GM19239 (cell line): Measurements from ENCODE around the gene TKT.

Experiments used
- DNase-seq: peaks from one replicate; pipeline ENCODE4 v3.0.0; 2011; ENCODE audit warnings: low spot score; ENCODE audit not compliant: insufficient read length
- FAIRE-seq: peaks from 2 replicates; lab custom pipeline; 2011; peaks lifted over from hg19 to GRCh38; lab: Jason Lieb, UNC

Gene TKT

DNA sequence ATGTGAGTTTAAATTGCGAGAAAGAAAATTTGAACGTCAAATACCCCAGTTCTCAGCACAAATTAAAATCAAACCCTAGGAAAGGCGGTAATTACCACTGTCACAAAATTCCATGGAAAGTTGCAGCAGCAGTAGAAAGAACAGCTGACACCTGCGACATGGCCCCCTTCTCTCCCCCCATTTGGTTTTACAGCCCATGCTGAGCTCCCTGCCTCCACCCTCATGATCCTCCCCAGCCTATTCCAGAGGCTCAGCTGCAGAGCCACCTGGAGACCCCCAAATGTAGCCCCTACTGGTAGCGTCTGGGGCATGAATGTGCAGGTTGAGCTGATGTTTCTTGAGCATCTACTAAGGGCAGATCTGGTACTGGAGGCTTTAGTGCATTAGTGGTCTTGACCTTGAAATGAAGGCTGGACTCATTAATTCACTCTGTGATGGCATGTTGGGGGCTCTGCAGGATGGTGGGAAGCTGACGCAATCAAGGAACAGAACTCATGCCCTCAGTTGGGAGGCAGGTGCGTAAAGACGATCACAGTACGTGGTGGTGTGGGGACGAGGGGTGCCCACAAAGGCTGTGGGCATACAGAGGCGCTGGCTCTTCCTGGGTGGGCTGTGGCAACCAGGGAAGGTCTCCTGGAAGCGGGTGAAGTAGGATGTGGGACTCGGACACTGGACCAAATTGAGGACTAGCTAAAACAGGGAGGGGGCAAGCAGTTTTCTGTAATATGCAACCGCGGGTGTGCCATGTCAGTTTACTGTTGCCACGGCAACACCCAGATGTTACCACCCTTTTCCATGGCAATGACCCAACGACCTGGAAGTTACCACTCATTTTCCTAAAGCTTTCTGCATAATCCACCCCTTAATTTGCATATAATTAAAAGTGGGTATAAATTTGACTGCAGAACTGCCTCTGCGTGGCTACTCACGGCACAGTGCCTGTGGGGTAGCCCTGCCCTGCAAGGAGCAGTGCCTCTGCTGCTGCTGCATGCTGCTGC, 55.0 kb downstream of the TKT start:
- DNase-seq = no peak

DNA sequence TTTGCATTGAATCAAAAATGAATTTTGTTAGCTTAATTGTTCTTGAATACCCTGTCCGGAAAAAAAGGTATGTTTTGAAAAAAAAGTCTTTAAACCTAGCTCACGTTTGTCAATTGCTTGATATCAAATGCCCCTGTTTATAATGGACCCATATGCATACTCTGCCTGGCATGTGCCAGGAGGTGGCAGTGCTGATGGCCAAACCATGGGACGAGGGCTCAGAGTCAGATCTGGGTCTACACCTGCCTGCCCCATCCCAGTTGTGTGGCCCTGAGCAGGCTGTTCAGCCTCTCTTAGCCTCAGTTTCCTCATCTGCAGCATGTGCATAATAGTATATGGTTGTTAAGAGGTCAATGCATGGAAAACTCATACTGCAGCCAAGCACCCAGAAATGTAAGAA, 56.0 kb downstream of the TKT start:
- DNase-seq = no peak
- no peak for FAIRE-seq

More for the DNA sequence above, 55.0 kb downstream of the TKT start:
- no peak for FAIRE-seq

DNA sequence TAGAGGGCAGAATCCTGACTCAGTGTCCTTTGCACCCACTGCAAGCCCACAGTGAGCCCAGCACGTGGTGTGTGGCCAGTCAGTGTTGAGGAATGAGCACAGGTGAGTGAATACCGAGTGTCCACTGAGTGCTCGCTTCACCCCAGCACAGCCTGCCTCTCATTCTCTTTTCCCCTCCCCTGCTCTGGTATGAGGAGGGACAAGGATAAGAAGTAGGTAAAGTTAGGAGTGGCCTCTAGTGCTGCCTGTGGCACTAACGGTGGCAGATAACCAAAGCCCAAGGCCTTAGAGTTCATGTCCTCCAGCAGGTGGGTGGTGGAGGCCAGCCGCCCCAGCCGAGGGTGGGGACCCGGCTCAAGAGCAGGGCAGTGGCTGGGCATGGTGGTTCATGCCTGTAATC, 56.8 kb downstream of the TKT start:
- DNase-seq (no peak), FAIRE-seq (no peak)

DNA sequence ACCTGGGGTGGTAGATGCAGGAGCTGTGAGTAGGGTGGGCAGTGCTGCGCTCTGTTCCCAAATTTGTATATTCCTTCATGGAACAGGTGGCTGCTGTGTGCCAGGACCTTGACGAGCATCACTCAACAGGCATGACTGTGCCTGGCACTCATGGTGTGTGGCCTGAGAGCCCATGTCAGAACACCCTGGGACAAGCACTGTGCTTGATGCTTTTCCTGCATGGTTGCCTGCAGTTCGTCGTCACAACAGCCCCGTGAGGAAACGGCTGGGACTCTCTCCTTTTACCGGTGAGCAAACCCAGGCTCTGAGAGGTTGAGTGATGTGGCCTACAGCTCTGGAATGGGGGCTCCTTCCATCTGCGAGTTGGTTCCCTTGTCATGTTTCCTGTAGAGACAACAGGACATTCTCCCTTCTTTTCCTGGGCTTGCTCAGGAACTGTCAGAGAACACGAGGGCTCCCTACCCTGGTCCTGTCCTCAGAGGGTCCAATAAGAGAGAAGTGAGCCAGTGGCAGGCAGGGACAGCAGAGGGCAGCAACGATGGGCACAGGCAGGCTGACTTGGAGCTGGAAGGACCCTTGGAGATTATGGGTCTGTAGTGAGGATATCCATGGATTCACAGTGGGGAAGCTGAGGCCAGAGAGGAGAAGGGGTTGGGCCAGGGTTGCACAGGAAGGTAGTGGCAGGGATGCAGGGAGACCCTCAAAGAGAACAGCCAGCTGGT, 57.4 kb downstream of the TKT start:
- FAIRE-seq (no peak), DNase-seq (no peak)

DNA sequence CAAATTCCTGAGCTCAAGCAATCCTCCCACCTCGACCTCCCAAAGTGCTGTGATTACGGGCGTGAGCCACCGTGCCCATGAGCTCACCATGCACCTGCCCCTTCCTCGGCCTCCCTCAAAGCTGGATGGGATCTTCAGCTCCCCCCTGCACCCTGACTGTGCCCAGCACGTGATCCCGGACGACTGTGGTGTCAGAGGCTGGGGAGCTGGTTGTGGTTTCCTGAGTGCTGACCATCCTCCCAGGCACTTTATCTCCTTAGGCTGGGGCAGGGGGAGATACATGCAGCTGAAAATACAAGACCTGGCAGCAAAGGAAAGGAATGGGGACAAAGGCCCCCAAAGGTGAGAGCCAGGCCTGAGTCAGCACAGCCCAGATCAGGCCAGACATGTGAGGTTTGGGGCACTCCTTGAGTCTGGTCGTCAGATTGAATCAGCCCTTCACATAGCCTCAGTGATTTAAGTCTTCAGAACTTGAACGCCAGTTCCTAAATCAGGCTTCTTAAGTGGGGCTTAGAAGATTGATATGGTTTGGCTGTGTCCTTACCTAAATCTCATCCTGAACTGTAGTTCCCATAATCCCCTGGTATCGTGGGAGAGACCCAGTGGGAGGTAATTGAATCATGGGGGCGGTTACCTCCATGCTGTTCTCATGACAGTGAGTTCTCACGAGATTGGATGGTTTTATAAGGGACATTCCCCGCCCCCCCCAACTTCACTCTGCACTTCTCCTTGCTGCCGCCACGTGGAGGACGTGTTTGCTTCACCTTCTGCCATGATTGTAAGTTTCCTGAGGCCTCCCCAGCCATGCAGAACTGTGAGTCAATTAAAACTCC, 59.0 kb downstream of the TKT start:
- DNase-seq (no peak), FAIRE-seq (peak; percentile 65)

DNA sequence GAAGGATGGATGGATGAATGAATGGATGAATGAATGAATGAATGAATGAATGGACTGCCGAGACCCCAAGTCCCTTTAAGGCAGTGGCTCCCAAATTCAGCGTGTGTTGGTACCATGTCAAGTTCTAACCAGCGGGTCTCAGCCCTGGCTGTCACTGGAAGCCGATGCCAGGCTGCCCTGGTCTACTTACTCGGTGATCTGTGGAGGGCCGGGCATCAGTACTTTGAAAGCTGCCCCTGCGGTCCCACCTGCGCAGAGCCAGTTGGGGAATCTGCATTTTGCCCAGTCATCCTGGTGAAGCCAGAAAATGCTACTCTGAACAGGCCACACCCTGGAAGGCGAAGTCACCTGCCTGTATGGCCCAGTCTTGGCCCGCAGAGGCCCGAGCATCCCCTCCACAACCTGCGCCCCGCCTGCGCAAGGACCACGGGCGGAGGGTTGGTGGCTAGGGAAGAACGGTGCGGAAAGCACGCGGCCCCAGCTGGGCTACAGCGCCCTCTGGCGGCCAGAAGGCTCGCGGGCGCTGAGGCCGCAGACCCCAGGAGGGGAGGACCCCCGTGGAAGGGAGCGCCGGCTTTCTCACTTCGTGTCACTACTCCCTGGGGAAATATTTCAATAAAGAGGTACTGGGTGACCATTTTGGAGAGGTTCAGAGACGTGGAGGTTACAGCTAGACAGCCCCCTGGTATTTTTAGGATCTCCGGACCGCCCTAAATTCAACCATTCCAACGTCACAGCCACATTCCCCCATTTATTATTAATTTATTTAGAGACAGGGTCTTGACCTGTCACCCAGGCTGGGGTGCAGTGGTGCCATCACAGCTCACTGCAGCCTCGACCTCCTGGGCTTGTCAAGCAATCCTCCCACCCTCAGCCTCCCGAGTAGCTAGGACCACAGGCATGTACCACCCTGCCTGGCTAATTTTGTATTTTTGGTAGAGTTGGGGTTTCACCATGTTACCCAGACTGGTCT, 59.9 kb downstream of the TKT start:
- DNase-seq (peak; percentile 65), FAIRE-seq (peak; percentile 77)

DNA sequence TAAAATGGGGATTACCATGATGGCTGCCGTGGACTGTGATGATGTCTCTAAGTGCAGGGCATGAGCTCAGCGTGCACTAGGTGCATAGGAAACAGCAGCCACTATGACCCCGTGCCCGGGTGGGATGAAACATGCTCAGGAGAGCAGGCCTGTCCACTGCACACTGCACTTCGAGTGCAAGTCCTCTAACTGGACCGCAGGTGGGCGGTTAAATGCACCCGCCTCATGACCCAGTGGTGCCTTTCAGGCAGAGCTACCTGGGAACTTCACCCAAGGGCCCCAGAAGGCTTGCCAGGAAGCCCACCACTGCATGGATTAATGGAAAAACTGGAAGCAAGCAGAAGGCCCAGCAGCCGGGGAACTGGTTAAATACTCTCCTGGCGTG, 60.8 kb downstream of the TKT start:
- DNase-seq (no peak), FAIRE-seq (no peak)

DNA sequence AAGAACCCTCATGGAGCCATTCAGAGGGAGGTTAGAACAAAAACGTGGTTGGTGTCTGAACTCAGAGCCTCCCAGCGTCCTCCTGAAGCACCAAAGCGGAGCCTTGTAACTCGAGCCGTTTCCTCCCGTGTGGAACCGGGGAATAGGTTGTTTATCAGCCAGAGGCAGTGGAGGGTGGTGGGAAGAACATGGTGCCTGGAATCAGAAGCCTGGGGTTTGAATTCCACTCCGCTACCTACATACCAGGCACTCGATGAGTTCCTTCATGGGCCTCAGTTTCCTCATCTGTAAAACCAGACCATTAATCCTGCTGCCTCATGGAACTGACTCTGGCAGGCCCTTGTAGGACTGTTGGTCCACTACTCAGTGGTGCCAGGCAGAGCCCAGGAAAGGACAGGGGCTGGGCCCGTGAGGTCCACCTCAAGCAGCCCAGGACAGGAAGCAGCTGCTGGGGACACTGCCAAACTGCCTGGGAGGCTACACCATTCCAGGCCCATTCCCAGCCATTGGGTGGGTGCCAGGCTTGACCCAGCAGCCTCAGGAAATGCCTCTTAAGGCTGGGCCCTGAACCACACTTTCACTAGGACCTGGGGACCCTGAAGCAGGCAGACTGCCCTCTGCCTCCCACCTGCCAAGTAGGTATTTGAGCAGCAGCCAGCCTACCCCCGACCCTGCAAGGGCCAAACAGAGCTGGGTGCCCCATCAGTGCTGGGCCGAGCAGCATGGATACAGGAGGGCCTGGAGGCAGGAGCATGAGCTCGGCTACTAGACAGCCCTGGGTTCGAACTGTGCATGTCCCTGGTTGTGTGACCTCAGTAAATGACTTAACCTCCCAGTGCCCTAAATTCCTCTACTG, 61.4 kb downstream of the TKT start:
- DNase-seq (no peak), FAIRE-seq (no peak)

DNA sequence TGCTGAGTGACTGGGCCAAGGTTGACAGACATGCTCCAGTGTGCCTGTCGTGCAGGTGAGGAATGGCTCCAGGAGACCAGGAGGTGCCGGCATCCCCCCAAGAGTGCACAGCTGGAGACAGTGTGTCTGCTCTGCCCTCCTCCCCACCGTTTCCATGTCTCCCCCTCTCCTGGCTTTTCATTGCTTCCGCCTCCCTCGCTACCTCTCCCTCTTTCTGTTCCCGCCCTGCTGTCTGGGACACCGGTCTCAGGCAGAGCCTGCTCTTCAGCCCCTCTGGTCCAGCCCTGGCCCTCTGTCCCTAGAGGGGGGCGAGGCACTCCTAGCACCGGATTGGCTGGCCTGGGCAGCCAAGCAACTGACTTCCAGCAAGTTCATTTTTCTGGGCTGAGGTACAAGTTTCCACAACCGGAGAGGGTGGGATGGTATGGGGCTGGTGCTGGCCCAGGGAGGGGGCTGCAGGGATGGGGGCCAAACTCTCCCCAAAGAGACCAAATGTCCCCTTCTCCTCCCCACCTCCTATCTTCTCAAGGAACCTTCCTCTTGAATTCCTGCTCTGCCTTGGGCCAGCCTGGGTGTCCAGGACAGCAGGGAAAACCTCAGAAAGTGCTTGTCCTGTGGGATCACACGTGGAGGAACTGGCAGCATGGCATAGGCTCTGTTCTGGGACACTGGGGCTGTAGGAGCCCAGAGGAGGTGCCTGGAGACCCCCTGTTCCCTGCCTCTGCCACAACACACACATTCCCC, 62.2 kb downstream of the TKT start:
- FAIRE-seq (no peak), DNase-seq (no peak)

DNA sequence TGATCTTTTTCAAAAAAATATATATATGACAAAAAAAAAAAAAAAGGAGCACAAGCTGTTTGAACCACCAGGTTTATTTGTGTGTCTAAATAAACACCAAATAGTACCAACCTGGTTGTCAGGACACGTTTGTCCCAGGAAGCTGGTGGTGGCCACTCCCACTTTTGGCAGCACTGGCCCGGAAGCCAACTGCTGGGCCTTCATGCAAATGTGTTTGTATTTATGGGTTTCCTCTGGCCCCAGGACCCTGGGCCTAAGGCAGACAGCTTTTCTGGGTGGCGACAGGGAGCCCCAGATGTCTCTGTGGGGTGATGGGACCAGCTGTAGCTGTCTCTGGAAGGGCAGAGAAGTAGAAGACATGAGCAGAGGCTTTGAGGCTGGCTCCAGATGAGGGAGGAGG, 63.2 kb downstream of the TKT start:
- DNase-seq (peak; percentile 56), FAIRE-seq (peak; percentile 87)

DNA sequence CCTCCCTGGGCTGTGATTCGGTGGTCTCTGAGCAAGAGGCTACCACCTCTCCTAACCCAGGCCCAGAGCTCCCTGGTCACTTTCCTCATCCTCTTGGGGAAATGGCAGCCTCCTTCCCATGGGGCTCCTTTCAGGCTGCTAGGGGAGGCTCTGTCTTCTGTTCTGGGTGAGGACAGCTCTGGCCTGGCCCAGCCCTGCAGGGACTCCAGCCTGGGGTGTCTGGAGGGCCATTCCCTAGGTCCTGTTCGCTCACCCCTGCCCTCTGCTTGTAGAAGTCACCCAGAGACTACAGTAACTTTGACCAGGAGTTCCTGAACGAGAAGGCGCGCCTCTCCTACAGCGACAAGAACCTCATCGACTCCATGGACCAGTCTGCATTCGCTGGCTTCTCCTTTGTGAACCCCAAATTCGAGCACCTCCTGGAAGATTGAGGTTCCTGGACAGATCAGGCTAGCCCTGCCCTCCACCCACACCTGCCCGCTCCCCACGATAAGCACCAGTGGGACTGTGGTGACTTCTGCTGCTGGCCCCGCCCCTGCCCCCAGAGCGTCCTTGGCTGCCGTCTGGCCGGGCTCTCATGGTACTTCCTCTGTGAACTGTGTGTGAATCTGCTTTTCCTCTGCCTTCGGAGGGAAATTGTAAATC, 63.9 kb downstream of the TKT start:
- DNase-seq = no peak
- peak; percentile 62 for FAIRE-seq

DNA sequence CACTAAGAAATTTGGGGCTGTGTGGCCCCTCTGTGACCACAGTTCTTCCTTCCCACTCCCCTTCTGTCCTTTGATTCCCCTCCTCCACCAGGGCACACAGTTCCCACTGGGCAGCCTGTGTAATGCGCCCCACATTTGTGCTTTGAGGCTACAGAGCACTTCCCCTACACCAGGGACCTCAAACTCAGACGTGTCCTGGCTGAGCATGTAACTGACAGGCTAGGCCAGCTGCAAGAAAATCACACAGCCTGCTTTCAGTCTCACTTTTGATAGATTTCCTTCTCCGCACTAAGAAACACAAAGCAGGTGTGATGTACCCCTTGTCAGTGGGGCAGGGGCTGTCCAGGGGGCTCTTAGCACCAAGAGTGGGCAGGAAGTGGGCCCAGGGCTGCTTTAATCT, 65.2 kb downstream of the TKT start:
- FAIRE-seq = peak; percentile 96
- no peak for DNase-seq

DNA sequence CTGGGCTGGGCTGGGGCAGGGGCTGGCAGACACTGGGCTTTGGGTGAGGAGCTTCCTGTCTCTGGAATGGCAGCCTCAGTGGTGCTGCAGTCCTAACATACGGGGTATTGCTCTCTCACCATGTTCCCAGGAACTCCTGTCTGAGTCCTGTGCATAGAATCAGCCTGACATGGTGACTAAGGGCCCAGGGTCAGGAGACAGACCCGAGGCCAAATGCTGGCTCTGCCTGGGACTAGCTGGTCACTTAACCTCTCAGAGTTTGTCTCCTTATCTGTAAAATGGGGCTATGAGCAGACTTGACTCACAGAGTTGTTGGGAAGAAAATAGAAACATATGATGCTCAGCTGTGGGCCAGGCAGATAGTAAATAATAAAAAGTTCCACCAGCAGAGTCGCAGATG, 66.5 kb downstream of the TKT start:
- DNase-seq (no peak), FAIRE-seq (no peak)

DNA sequence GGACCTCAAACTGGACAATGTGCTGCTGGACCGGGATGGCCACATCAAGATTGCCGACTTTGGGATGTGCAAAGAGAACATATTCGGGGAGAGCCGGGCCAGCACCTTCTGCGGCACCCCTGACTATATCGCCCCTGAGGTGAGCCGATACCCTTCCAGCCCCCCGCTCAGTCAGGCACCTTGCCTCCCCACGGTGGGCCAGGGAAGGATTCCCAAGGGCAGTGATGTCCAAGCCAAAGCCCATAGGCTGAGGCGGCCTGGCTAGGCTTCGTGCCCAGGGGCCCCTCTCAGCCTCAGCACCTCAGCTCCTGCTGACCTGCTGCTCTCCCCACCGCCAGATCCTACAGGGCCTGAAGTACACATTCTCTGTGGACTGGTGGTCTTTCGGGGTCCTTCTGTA, 67.1 kb downstream of the TKT start:
- DNase-seq = no peak
- no peak for FAIRE-seq

DNA sequence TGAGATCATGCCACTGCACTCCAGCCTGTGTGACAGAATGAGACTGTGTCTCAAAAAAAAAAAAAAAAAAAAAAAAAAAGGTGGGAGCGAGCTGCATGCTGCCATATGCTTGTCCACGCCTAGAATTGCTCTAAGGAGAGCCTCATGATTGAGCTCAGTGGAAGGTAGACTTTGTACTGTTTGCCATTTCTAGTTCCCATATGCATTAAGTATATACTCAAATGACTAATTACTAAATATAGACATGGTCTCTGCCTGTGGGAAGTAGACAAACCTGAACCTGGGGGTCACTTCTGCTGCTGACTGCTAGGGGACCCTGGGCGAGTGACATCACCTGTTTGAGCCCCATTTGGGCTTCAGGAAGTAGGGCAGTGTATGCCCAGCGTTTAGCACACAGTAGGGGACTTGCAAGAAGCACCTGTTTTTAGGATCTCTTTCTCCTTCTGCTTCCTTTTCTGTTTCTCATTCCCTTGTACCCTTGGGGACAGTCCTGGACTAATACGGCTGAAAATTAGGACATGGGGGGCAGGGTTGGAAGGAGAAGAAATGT, 67.6 kb downstream of the TKT start:
- DNase-seq = no peak
- no peak for FAIRE-seq

DNA sequence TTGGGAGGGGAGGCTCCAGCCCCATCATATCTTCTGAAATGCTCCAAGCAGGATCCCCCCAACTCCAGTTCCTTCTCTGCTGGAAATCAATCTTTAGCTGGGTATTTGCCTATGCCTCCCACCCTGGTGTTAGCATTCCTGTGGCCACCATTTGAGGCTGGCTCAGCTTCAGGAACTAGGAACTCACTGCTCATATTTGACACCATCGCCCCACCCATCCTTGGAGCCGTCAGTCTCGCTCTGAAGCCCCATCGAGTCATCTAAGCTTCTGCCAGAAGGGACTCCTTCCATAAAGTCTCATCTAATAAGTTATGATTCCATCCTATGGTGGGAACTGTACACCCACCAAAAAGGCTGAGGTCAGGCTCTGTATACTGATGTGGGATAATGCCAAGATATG, 68.4 kb downstream of the TKT start:
- DNase-seq (no peak), FAIRE-seq (no peak)

DNA sequence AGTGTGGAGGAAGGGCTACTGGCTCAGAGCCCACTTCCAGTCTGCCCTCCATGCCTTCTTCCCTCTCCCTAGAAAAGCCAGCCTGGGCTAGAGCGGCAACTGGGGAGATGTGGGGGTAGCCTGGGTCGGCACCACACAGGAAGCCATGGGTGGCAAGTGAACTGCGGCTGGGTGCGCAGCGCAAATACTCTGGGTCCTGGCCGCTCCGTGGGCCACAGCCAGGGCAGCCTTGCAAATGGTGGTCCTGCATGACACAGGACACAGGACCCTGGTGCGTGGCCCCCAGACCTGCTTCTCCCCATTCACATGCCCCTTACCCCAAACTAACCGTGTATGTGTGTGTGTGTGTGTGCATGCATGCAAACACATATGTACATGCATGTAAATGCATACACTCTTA, 69.1 kb downstream of the TKT start:
- DNase-seq (no peak), FAIRE-seq (no peak)
